Stomach (tissue), 4 donors: ENCODE data around the gene WDR93.

ENCODE experiments used
- EP300 ChIP-seq: sonication (generic); formaldehyde crosslinking; IDR thresholded peaks from one replicate; pipeline ENCODE4 v1.6.1; 2017; ENCODE audit warnings: antibody characterized with exemption
- POLR2A ChIP-seq, 4 donors: fragments of 450-650 bp; IDR thresholded peaks; one replicate each; pipeline ENCODE4 v1.6.1; 2016; ENCODE audit warnings: antibody characterized with exemption in 4 of 4, control low read depth in 2 of 4, mild to moderate bottlenecking in 1 of 4, moderate library complexity in 1 of 4
- POLR2AphosphoS5 ChIP-seq, 3 donors: sonication (generic); formaldehyde crosslinking; IDR thresholded peaks; one replicate each; pipeline ENCODE4 v1.6.1; 2016; ENCODE audit warnings: antibody characterized with exemption in 3 of 3
- TF ChIP-seq, protein P1 (sequence below), 7 experiments: fragments of 450-650 bp in 4 of 7; fragments of 200-600 bp in 3 of 7; sonication (generic) in 3 of 7; IDR thresholded peaks; one replicate each; pipeline ENCODE4 v1.5.1; 2016 to 2019; ENCODE audit warnings: antibody characterized with exemption in 7 of 7, control low read depth in 2 of 7, mild to moderate bottlenecking in 1 of 7

DNA sequence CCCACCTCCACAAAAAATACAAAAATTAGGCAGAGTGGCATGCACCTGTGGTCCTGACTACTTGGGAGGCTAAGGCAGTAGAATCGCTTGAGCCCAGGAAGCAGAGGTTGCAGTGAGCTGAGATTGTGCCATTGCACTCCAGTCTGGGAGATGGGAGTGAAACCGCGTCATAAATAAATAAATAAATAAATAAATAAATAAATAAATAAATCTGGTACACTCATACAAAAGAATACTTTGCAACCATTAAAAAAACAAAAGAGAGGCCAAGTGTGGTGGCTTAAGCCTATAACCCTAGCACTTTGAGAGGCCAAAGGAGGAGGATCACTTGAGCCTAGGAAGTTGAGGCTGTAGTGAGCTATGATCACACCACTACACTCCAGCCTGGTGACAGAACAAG is 32.4 kb downstream of the WDR93 start:
- TF ChIP-seq POLR2A (IDR thresholded peaks at IDR 0.05) (no peak), POLR2AphosphoS5 (IDR thresholded peaks at IDR 0.05) (no peak), EP300 (no peak)
- TF ChIP-seq, protein P1, sequence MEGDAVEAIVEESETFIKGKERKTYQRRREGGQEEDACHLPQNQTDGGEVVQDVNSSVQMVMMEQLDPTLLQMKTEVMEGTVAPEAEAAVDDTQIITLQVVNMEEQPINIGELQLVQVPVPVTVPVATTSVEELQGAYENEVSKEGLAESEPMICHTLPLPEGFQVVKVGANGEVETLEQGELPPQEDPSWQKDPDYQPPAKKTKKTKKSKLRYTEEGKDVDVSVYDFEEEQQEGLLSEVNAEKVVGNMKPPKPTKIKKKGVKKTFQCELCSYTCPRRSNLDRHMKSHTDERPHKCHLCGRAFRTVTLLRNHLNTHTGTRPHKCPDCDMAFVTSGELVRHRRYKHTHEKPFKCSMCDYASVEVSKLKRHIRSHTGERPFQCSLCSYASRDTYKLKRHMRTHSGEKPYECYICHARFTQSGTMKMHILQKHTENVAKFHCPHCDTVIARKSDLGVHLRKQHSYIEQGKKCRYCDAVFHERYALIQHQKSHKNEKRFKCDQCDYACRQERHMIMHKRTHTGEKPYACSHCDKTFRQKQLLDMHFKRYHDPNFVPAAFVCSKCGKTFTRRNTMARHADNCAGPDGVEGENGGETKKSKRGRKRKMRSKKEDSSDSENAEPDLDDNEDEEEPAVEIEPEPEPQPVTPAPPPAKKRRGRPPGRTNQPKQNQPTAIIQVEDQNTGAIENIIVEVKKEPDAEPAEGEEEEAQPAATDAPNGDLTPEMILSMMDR (IDR thresholded peaks at IDR 0.05), result no peak
